ENCODE results near the gene NLRP6.

The NLRP6 gene

DNA sequence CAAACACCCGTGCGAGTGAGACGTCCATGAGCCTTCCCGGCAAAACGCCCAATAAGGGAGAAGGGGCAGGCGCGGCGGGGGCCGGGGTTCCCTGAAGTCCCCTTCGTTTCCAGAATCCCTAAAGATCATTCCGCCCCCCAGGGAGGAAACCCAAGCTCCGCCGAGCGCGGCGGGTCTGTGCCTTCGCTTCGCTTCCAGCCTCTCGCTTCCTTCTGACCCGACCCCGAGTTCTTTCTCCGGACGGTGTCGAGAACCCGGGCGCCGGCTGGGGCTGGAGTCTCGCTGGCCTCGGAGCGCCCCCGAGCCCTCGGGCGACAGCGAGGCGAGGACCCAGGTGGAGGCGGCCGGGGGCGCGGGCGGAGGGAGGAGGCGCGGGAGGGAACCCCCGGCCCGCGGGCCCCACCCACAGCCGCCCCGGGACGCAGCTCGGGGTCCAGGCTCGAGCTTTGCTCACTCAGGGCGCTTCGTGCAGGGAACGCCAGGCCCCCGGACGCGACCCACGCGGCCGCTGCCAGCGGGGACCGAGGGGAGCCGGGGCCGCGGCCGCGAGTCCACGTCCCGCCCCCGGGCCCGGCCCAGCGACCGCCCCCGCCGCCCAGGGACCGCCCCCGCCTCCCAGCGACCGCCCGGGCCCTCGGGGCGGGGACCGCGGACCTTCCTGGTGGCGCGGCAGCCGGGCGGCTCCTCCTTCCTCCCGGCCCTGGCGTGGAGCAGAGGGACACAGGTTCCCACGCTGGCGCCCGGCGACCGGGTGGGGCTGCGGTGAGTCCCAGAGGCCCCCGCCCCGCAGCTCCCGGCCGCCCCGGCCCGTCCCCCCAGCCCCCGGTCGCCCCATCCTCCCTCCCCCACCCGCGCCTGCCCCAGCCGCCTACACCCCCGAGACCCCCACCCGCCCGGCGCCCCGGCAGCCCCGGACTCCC, 10.5 kb downstream of the NLRP6 start, which contains the start of gene PGGHG:
Gene PGGHG, plus strand, starts transcription at position 649 of the 920 bp plus-strand sequence. CDS start 691 bp downstream, outside the sequence.
- DNase-seq (ENCODE audit: low read depth): no peak
- peak within 1 kb of the TSS; percentile 47 for H3K4me3 ChIP-seq (ENCODE audit: low read depth, low read length)
- TF ChIP-seq, protein P1, sequence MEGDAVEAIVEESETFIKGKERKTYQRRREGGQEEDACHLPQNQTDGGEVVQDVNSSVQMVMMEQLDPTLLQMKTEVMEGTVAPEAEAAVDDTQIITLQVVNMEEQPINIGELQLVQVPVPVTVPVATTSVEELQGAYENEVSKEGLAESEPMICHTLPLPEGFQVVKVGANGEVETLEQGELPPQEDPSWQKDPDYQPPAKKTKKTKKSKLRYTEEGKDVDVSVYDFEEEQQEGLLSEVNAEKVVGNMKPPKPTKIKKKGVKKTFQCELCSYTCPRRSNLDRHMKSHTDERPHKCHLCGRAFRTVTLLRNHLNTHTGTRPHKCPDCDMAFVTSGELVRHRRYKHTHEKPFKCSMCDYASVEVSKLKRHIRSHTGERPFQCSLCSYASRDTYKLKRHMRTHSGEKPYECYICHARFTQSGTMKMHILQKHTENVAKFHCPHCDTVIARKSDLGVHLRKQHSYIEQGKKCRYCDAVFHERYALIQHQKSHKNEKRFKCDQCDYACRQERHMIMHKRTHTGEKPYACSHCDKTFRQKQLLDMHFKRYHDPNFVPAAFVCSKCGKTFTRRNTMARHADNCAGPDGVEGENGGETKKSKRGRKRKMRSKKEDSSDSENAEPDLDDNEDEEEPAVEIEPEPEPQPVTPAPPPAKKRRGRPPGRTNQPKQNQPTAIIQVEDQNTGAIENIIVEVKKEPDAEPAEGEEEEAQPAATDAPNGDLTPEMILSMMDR (IDR thresholded peaks at IDR 0.05; ENCODE audit: low read depth, low read length, missing control alignments): no peak
- in situ Hi-C loops (cut with HindIII; ENCODE audit: low sequenced_read_pairs): no loop called here

DNA sequence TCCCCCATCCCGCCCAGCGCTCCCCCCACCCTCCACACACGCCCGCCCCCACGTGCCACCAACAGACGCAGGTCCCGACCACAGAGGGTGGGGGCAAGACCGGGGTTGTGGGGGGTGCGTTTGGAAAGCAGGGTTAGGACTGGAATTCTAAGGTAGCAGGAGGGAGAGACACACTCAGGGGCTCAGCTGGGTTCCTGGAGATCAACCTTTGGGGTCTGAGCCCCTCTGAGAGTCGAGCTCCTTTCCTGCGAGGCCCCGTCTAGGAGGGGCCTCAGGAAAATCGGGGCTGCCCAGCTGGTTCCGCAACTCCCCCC, 11.1 kb downstream of the NLRP6 start:
- TF ChIP-seq, protein P1 (IDR thresholded peaks at IDR 0.05; ENCODE audit: low read depth, low read length, missing control alignments): no peak
- in situ Hi-C loops (cut with HindIII; ENCODE audit: low sequenced_read_pairs): no loop called here
- peak overlapping the region; percentile 47 for H3K4me3 ChIP-seq (ENCODE audit: low read depth, low read length)
- no peak for DNase-seq (ENCODE audit: low read depth)

DNA sequence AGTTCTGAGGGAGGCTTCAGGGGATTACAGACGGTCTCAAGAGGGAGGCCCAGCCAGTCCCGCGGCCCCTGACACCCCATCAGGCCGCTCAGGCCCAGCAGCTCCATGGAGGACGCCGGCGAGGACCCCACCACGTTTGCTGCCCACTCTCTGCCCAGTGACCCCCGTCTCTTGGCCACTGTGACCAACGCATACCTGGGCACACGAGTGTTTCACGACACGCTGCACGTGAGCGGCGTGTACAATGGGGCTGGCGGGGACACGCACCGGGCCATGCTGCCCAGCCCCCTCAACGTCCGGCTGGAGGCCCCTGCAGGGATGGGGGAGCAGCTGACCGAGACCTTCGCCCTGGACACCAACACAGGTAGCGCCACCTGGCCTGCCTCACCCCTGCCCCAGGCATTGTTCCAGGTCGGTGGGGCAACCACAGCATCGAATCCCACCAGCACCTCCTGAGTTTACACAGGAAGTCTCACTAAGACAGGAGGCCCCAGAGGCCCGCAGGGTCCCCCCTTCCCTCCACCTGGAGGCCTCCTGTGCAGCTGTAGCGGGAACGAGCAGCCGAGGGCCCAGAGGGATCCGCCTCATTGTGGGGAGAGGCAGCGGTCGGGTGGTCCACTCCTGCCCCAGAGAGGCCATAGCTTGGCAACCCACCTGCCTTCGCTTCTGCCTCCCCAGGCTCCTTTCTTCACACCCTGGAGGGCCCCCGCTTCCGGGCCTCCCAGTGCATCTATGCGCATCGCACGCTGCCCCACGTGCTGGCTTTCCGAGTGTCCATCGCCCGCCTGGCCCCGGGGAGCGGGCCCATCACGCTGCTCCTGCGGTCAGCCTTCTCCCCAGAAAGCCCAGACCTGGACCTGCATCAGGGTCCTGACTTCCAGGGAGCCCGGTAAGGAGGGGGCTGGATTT, 11.8 kb downstream of the NLRP6 start:
- no peak for DNase-seq (ENCODE audit: low read depth)
- H3K4me3 ChIP-seq (ENCODE audit: low read depth, low read length): peak overlapping the region; percentile 47
- in situ Hi-C loops (cut with HindIII; ENCODE audit: low sequenced_read_pairs): no loop called here
- TF ChIP-seq, protein P1 (IDR thresholded peaks at IDR 0.05; ENCODE audit: low read depth, low read length, missing control alignments): no peak

DNA sequence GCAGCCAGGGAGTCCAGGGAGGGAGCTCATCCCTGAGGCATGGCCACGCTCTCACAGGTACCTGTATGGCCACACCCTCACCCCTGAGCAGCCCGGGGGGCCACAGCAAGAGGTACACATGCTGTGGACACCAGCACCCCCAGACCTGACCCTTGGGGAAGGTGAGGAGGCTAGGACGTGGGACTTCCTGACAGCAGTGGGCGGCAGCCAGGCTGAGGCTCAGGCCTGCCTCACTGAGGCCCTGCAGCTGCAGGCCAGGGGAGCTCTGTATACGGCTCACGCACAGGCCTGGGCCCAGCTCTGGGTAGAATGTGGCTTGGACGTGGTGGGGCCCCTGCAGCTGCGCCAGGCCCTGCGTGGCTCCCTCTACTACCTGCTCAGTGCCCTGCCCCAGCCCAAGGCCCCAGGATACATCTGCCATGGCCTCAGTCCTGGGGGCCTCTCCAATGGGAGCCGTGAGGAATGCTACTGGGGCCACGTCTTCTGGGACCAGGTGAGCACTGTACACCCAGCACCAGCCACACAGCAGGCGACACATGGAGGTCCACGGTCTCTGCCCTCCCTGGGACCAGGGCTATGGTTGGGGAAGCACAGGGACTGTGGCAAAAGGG, 12.5 kb downstream of the NLRP6 start:
- no peak overlapping the region for H3K4me3 ChIP-seq (ENCODE audit: low read depth, low read length)
- no peak for DNase-seq (ENCODE audit: low read depth)
- in situ Hi-C loops (cut with HindIII; ENCODE audit: low sequenced_read_pairs): no loop called here
- TF ChIP-seq, protein P1 (IDR thresholded peaks at IDR 0.05; ENCODE audit: low read depth, low read length, missing control alignments): no peak

DNA sequence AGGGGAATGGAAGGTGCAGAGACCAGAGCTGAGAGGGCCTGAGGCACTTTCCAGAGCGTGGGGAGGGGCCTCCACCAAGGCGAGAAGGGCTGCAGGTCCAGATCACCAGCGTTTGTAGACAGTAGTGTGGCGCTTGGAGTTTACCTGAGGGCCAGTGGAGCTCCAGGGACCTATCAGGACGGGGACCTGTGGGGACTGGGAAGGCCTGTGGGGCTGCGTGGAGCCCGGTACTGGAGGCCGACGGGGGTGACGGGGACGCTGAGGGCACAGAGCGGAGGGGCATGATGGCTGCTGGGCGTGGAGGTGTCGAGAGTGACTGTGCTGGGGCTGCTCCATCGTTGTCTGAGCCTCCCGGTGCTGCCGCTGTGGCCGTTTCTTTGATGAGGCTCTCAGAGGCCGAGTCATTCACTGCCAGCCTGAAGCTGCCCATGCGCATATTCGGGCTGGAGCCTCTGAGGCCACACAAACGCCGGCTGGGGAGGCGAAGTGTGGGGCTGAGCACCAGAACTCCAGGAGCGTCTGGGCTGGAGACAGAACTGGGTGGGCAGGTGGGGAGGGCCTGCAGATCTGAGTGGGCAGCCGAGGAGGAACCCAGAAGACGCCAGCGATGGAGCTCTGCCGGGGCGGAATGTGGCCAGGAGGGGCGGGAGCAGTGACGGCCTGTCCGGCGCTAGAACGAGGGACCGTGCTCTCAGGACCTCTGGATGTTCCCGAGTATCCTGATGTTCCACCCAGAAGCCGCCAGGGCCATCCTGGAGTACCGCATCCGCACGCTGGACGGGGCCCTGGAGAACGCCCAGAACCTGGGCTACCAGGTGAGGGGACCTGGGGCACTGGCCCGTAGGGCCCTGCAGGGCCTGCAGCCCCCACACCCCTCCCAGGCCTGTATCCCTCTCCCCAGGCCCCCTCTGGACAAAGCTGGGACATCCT, 13.3 kb downstream of the NLRP6 start:
- in situ Hi-C loops (cut with HindIII; ENCODE audit: low sequenced_read_pairs): no loop called here
- TF ChIP-seq, protein P1 (IDR thresholded peaks at IDR 0.05; ENCODE audit: low read depth, low read length, missing control alignments): no peak
- no peak overlapping the region for H3K4me3 ChIP-seq (ENCODE audit: low read depth, low read length)
- DNase-seq (ENCODE audit: low read depth): no peak

Data from astrocyte of the cerebellum (primary cell).